Spleen (tissue), 7 donors: ENCODE data around the gene ORC4.

ENCODE experiments used
- POLR2A ChIP-seq, 3 donors: fragments of 450-650 bp; IDR thresholded peaks; one replicate each; pipeline ENCODE4 v1.5.1; 2017; ENCODE audit warnings: antibody characterized with exemption in 3 of 3, mild to moderate bottlenecking in 1 of 3
- TF ChIP-seq, protein P1 (sequence below), 11 experiments: fragments of 200-600 bp in 7 of 11; fragments of 450-650 bp in 4 of 11; sonication (generic) in 4 of 11; IDR thresholded peaks in 8 of 11; conservative IDR thresholded peaks in 3 of 11; 1 replicate in 7 of 11; 2 replicates in 4 of 11; pipeline versions ENCODE4 v1.4.0 to v1.8.0; 2016 to 2021; ENCODE audit warnings: antibody characterized with exemption in 11 of 11, inconsistent platforms in 4 of 11, mild to moderate bottlenecking in 1 of 11
- donor health status: DM: no; HTN: no; CAD: no; lungs with moderate emphysema.
- donor health status: DM: no; HTN: no; CAD: no.
- donor health status: DM: no; HTN: no; CAD: no.

GRCh38 chr2:147939313-147939712 is 81.2 kb downstream of the ORC4 start:
- TF ChIP-seq, protein P1, sequence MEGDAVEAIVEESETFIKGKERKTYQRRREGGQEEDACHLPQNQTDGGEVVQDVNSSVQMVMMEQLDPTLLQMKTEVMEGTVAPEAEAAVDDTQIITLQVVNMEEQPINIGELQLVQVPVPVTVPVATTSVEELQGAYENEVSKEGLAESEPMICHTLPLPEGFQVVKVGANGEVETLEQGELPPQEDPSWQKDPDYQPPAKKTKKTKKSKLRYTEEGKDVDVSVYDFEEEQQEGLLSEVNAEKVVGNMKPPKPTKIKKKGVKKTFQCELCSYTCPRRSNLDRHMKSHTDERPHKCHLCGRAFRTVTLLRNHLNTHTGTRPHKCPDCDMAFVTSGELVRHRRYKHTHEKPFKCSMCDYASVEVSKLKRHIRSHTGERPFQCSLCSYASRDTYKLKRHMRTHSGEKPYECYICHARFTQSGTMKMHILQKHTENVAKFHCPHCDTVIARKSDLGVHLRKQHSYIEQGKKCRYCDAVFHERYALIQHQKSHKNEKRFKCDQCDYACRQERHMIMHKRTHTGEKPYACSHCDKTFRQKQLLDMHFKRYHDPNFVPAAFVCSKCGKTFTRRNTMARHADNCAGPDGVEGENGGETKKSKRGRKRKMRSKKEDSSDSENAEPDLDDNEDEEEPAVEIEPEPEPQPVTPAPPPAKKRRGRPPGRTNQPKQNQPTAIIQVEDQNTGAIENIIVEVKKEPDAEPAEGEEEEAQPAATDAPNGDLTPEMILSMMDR (IDR thresholded peaks at IDR 0.05 in 8 of 11, conservative IDR thresholded peaks at IDR 0.05 in 3 of 11): no peak
- no peak for TF ChIP-seq POLR2A (IDR thresholded peaks at IDR 0.05)
